ENCODE data around the gene TACR2.

The TACR2 gene

GRCh38 chr10:69456880-69457693, 40.4 kb upstream of the TACR2 start:
- ChIA-PET CTCF (no interaction called here), POLR2A (no interaction called here)
- TF ChIP-seq TARDBP (IDR thresholded peaks at IDR 0.05) (no peak), PKNOX1 (IDR thresholded peaks at IDR 0.05) (no peak), SP1 (IDR thresholded peaks at IDR 0.05) (no peak), CTBP1 (IDR thresholded peaks at IDR 0.05; ENCODE audit: borderline replicate concordance) (no peak), NFRKB (IDR thresholded peaks at IDR 0.05) (no peak), FOXK2 (IDR thresholded peaks at IDR 0.05) (no peak), FOXA1 (IDR thresholded peaks at IDR 0.05) (no peak), ZNF384 (IDR thresholded peaks at IDR 0.05) (no peak), LEF1 (IDR thresholded peaks at IDR 0.05; ENCODE audit: borderline replicate concordance) (no peak), HDGF (IDR thresholded peaks at IDR 0.05; ENCODE audit: borderline replicate concordance) (no peak), ELF4 (IDR thresholded peaks at IDR 0.05) (no peak), L3MBTL2 (conservative IDR thresholded peaks at IDR 0.05) (no peak), SUZ12 (IDR thresholded peaks at IDR 0.05) (no peak), ARNT (IDR thresholded peaks at IDR 0.05) (no peak), BHLHE40 (IDR thresholded peaks at IDR 0.05; ENCODE audit: borderline replicate concordance) (no peak), FOXM1 (IDR thresholded peaks at IDR 0.05; ENCODE audit: borderline replicate concordance) (no peak)
- DNase-seq (ENCODE audit: extremely low spot score), result no peak

DNA sequence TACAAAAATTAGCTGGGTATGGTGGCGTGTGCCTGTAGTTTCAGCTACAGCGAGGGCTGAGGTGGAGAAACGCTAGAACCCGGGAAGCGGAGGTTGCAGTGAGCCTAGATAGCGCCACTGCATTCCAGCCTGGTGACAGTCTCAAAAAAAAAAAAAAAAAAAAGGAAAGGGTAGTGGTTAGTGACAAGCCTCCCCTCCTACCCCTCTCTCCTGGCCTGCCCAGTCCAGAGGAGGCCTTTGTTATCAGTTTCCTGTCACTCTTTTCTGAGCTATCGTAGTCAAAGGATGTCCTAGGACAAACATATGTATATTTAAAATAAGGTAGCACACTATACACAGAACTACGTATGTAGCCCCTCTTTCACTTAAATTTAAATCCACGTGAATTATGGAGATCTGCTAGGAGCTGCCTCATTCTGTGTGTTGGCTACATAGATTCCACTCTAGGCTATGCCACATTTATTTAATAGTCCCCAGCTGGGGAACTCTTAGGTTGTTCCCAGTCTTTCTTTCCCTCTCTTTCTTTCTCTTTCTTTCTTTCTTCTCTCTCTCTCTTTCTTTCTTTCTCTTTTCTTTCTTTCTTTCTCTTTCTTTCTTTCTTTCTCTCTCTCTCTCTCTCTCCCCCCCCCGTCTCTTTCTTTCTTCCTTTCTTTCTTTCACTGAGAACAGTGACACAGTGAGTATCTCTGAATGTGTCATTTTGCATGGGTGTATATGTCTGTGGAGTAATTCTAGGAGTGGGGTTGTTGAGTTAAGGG, 38.5 kb upstream of the TACR2 start:
- DNase-seq (ENCODE audit: extremely low spot score), result no peak
- ChIA-PET POLR2A (no interaction called here), CTCF (no interaction called here)
- TF ChIP-seq BHLHE40 (IDR thresholded peaks at IDR 0.05; ENCODE audit: borderline replicate concordance), result no peak
- TF ChIP-seq ARNT (IDR thresholded peaks at IDR 0.05), result no peak
- no peak for TF ChIP-seq L3MBTL2 (conservative IDR thresholded peaks at IDR 0.05)
- no peak for TF ChIP-seq TARDBP (IDR thresholded peaks at IDR 0.05)
- TF ChIP-seq FOXA1 (IDR thresholded peaks at IDR 0.05), result no peak
- TF ChIP-seq ELF4 (IDR thresholded peaks at IDR 0.05), result no peak
- no peak for TF ChIP-seq LEF1 (IDR thresholded peaks at IDR 0.05; ENCODE audit: borderline replicate concordance)
- no peak for TF ChIP-seq SUZ12 (IDR thresholded peaks at IDR 0.05)
- no peak for TF ChIP-seq FOXK2 (IDR thresholded peaks at IDR 0.05)
- TF ChIP-seq PKNOX1 (IDR thresholded peaks at IDR 0.05), result no peak
- TF ChIP-seq FOXM1 (IDR thresholded peaks at IDR 0.05; ENCODE audit: borderline replicate concordance), result no peak

- ChIA-PET CTCF (interaction anchor here (0.7 kb wide), 1 partner anchor 159 kb away, joined by 4 read pairs; no protein-coding TSS in a partner anchor), POLR2A (no interaction called here)
- TF ChIP-seq FOXK2 (IDR thresholded peaks at IDR 0.05), result no peak
- no peak for TF ChIP-seq SUZ12 (IDR thresholded peaks at IDR 0.05)
- TF ChIP-seq ELF4 (IDR thresholded peaks at IDR 0.05), result no peak
- TF ChIP-seq L3MBTL2 (conservative IDR thresholded peaks at IDR 0.05), result no peak
- TF ChIP-seq TARDBP (IDR thresholded peaks at IDR 0.05), result no peak
- TF ChIP-seq CTBP1 (IDR thresholded peaks at IDR 0.05; ENCODE audit: borderline replicate concordance), result no peak
- TF ChIP-seq ARNT (IDR thresholded peaks at IDR 0.05), result no peak
- no peak for TF ChIP-seq PKNOX1 (IDR thresholded peaks at IDR 0.05)
- no peak for TF ChIP-seq FOXA1 (IDR thresholded peaks at IDR 0.05)
- no peak for TF ChIP-seq HDGF (IDR thresholded peaks at IDR 0.05; ENCODE audit: borderline replicate concordance)
- no peak for TF ChIP-seq FOXM1 (IDR thresholded peaks at IDR 0.05; ENCODE audit: borderline replicate concordance)
- DNase-seq (ENCODE audit: extremely low spot score), result no peak
Observed at GRCh38 chr10:69453795-69454194, 37.1 kb upstream of the TACR2 start.

DNA sequence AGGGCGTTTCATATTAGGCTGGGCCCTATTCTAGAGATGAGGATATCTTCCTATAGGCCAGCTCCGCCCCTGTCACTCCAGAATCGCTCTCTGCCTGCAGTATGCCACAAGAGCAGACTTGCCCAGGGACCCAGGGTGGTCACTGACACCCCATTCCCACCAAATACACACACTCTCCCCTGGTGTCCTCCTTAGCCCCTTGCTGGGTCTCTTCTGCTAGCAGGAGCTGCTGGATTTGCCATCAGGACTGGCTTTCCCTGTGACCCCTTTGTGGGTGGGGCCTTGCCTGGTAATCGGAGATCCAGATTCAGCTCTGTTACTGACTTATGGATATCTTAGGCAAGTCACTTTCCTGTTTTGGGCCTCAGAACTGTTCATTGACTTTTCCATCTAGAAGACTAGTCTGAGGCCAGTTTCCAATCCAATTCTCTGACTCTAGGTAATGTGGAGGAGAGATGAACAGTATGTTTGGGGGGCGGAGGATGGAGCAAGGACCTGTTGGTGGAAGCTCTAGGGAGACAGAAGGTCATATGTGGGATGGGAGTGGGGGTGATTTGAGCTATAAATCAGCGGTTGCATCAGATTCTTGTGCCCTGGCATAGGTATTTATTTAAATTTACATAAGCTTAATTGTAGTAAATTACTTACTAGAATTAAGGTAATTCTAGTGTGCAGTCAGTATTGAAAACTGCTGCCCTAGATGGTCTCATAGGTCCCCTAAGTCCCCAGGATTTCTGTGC, 36.1 kb upstream of the TACR2 start:
- POLR2A ChIA-PET, result interaction anchor here (1.0 to 1.3 kb wide), 2 partner anchors 27 to 238 kb away, joined by 3 read pairs; no protein-coding TSS in a partner anchor
- TF ChIP-seq SP1 (IDR thresholded peaks at IDR 0.05) (no peak), ARNT (IDR thresholded peaks at IDR 0.05) (no peak), PKNOX1 (IDR thresholded peaks at IDR 0.05) (peak; percentile 60)
- DNase-seq (ENCODE audit: extremely low spot score), result no peak
- CTCF ChIA-PET, result interaction anchor here (0.9 to 1.2 kb wide), 2 partner anchors 46 to 58 kb away, joined by 3 to 4 read pairs; no protein-coding TSS in a partner anchor

DNA sequence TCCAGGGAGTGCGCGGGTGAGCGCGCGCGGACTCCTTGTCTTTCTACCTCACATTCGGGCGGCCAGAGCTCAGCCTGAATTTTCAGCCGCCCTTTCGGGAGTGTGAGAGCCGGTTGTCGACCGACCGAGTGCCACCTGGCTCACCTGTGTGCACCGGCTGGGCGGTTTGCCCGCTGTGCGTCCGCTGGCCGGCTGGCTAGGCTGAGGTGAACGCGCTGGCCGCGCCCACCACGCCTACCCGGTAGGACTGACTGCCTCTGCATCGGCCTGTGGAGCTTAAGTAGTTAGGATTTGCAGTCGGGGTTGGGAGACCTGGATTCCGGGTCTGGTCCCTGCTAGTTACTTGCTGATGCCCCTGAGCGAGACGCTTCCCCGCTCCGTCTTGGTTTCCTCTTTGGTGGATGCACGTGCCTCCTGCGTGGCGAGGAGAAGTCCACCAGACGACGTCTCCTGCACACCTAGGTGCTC, 35.1 kb upstream of the TACR2 start:
- ChIA-PET CTCF (interaction anchor here (0.6 to 2.7 kb wide), 6 partner anchors 40 to 126 kb away, joined by 3 to 8 read pairs (median 4); no protein-coding TSS in a partner anchor), POLR2A (interaction anchor here (1.0 to 1.4 kb wide), 3 partner anchors 9 to 50 kb away, joined by 3 to 4 read pairs (median 3); no protein-coding TSS in a partner anchor)
- DNase-seq (ENCODE audit: extremely low spot score), result peak; percentile 37
- TF ChIP-seq PKNOX1 (IDR thresholded peaks at IDR 0.05) (no peak), L3MBTL2 (conservative IDR thresholded peaks at IDR 0.05) (peak; percentile 91)
